ENCODE measurements around the gene RNF227. TPM values are rescaled to one million over a fixed set of nuclear protein-coding genes. Genes with fewer than 3 reads are reported as not detected.

The RNF227 gene
- total RNA-seq, 1 experiment from 2014 or later: 2.0 TPM

DNA sequence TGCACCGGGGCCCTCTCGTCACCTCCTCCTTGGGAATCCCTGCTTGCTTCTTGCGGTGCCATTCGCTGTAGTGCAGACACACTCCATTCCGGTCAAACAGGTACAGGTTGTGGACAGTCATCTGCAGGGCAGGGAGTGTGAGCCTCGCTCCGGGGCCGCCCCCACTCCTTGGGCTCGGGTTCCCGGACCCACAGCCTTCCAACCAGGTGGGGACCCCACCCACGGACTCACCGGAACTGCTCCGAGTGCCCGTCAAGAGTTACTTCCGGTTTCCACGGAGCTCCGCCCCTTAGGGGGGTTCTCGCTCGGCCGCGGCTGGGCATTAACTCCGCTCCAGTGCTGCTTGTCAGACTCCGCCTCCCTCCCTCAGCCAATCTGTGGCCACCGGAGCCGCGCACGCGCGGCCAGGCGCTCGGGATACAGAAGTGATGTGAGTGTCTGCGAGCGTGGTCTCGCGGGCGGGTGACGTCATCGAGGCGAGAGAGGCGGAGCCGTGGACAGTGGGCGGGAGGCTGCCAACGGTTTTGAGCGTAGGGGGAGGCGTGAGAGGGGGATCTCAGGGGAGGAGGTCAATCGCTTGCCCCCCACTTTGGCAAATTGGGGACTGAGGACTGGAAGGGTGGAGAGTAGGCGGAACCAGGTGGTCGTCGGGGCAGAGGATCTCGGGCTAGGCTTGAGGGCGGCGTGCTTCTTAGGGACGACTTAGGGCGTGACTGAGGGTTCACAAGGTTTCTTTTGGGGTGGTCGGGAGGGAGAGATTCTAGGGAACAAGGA lies 15.8 kb upstream of the RNF227 start, which contains the start of the genes CNTROB and TRAPPC1:
Gene CNTROB, plus strand, starts transcription at position 498 of the 774 bp plus-strand sequence. CDS start 874 bp downstream, outside the sequence.
Gene TRAPPC1, minus strand, starts transcription at position 238 of the 774 bp plus-strand sequence. Its CDS starts 117 bp downstream, at position 121.
- DNase-seq (ENCODE audit: low read depth): peak; percentile 94
- in situ Hi-C loops (cut with HindIII; ENCODE audit: low pct_unique_long_range_greater_than_20kb, low sequenced_read_pairs): no loop called here

DNA sequence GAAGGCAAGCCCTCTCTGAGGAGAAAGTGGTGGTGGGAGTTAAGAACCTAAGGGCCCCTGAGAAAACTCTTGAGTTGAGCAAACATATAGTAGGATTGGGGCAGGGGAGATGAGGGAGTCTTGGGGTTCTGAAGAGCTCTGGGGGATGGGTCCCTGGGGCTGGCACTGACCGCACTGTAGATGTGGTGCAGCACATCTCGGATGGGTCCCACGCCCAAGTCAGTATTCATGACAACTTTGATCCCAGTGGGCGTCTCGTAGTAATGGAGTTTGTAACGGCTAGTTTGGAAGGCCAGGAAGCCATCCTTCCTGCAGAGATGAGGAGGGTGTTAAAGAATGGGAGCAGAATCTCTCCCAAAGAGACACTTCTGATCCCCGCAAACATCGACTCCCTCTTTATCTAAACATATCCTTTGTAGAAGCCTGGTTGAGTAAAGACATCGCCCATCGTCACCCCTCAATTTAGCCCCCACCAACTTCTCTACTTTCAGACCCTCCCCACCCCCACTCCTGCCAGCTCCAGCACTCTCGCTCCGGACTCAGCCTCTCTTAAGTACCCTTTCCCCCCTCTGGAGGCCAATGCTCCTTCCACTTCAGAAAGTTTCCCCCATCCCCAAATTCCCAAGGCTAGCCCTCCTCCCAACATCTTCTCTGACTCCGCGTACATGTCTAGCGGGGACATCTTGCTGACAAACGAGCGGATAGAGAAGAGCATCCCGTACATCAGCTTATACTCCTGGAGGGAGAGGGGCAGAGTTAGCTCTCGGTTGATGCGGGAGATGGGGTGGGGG lies 14.9 kb upstream of the RNF227 start:
- no peak for DNase-seq (ENCODE audit: low read depth)
- in situ Hi-C loops (cut with HindIII; ENCODE audit: low pct_unique_long_range_greater_than_20kb, low sequenced_read_pairs): no loop called here

DNA sequence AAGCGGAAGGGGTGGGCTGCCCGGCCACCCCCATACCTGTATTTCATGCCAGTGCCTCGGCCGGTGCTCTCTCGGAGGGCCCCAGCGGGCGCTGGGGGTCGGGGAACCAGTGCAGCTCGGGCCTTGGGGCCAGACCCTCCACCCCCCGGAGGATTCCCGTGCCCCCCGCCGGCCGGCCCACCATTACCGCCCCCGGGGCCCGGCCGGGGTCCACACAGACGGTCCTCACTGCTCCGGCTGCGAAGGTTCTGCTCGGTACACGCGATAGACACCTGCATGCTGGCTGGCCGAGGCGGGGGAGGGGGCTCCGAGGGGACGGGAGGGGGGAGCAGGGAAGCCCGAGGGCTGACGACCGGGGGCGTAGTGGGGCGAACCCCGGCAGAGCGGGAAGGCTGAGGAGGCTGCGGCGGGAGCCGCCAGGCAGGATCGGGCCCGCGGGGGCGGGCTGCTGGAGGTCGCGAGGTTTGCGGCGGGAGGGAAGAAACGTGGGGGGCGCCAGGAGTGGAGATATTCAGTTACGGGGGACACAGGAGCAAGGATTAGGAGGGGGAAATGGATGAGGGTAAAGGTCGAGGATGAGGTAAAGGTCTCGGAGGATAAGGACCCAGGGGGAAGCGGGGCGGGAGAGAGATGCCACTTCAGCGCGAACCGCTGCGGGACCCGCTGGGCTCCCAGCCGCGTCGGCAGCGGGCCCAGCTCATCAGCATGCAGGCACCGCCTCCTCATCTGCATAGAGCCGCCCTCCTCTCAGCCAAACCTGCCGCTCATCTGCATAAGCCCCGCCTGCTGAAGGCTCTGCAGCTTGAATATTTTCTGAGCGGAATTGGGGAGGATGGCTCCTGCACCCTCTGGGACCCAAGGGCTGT lies 13.3 kb upstream of the RNF227 start, which contains the start of gene KCNAB3:
Gene KCNAB3, minus strand, starts transcription at position 699 of the 866 bp plus-strand sequence. Its CDS starts 421 bp downstream, at position 278.
- DNase-seq (ENCODE audit: low read depth): no peak
- in situ Hi-C loops (cut with HindIII; ENCODE audit: low pct_unique_long_range_greater_than_20kb, low sequenced_read_pairs): no loop called here

DNA sequence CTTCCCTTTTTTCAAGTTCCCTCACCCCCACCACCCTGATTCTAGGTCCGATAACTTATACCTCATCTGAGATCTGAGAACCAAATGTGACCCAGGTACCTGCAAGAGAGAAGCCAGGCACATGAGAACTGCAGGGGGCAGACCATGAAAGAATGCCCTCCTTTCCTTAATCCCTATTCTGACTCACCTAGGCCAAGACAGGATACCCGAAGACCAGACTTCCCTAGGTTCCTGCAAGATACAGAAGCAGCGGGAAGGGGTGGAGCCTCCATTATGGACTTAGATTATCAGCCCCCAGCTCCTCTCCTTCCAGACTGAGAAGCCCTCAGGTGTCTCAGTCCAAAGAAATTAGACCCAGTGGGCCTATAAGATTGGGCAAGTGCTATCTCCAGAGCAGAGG lies 11.5 kb upstream of the RNF227 start:
- DNase-seq (ENCODE audit: low read depth): no peak
- in situ Hi-C loops (cut with HindIII; ENCODE audit: low pct_unique_long_range_greater_than_20kb, low sequenced_read_pairs): no loop called here

DNA sequence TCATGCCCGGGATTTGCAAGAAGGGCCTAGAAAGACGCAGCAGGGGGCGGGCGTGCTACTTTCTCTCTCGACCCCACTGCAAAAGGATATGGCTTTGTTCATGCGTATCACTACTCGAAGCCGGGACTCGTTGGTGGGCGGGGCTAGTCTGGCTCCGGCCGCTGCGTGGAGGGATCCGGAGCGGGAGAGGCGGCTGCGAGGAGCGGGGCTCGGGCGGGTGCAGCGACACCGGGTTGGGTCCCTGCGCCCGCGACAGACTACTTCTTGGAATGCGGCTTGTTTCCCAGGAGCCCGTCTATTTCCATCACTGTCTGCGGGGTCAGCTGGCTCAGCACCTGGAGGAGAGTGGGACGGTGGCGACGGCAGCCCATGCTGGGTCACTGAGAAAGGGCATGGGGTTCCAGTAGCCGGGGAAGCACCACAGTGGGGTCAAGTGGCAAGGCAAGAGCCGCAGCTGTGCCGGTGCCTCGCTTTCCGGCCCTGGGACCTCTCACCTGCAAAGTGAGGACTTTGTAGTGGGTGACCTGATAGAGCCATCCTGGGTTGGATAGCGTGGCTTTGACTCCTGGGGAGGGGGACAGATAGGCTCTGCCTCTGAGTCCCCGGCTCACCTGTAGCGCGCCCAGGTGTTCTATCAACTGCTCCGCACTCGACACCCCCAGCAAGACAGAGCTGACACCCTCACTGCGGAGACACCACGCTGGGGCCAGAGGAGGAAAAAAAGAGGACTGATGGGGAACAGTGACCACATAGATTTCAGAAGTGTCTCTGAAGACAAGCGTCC lies 6.9 kb upstream of the RNF227 start:
- DNase-seq (ENCODE audit: low read depth): no peak
- in situ Hi-C loops (cut with HindIII; ENCODE audit: low pct_unique_long_range_greater_than_20kb, low sequenced_read_pairs): no loop called here

DNA sequence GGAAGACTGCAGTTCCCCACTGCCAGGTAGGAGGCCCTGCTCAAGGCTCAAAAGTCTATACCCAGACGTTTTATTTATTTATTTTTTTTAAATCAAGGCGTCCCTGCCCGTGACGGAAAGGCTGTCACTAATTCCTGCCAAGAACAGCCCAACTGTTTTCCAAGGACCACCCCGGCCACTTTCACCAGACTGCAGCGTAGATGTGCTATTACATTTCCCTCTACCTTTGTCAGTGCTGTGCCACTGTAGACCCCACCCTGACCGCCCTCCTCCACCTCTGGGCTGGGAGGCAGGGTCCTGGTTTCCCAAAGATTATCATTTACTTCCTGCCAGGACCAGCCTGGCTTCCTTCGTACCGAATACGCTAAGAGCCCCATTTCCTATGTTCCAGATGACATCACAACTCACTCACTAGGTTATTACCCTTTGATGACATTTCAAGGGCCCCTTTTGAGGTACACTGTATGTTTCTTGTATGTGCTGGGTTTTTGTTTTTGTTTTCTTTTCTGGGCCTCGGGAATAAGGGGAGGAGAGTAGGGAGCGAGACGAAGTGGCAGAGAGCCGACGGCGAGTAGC lies 6.3 kb upstream of the RNF227 start:
- in situ Hi-C loops (cut with HindIII; ENCODE audit: low pct_unique_long_range_greater_than_20kb, low sequenced_read_pairs): no loop called here
- DNase-seq (ENCODE audit: low read depth): no peak

DNA sequence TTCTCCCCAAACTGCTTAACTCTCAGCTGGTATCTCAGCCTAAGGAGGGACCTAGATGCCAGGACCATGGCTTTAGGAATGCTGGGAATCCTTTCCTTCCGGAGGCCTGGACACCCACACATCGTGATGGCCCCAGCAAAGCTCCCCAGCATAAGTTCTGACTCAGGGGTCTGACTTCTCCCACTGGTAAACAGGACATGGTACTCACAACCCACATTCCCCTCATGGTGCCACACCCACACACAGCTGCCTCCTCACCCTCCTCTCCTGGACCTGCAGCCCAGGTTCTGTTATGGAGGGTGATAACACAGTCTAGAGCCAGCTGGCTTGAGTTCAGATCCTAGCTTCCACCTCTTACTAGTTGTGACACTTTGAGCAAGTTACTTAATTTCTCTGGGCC lies 719 bp upstream of the RNF227 start:
- in situ Hi-C loops (cut with HindIII; ENCODE audit: low pct_unique_long_range_greater_than_20kb, low sequenced_read_pairs): no loop called here
- DNase-seq (ENCODE audit: low read depth): no peak

DNA sequence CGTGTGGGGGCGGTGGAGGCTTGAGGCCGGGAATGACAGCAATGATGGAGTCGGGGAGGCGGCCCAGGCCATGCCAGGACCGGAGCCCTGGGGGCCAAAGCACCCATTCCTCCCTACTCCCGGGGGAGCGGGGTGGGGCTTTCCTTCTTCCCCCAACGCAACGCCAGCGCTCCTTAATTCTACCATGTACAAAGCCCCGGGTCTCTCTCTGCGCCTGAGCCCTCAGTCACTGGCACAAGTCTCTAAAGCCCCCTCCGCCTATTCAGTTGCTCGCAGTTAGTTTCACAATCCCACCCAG lies 245 bp upstream of the RNF227 start:
- DNase-seq (ENCODE audit: low read depth): no peak
- in situ Hi-C loops (cut with HindIII; ENCODE audit: low pct_unique_long_range_greater_than_20kb, low sequenced_read_pairs): no loop called here

DNA sequence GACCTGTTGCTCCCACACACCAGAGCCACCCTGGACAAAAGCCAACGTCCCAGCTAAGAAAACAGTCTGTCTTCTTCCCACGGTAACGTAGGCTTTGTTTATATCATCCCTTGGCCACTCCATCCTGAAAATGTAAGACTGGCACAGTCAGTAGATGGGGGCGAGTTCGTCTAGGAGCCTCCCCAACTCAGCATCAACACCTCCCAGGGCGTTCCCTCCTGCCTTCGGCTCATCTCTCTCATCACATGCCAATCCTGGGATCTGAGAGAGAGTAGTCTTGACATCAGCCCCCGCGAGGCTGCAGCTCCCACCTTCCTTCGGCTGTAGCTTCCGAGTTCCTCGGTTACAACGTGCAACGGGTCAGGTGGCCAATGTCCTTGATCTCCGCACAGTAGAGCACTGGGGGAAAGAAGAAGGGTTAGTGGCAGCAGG lies 894 bp downstream of the RNF227 start:
- DNase-seq (ENCODE audit: low read depth): no peak
- in situ Hi-C loops (cut with HindIII; ENCODE audit: low pct_unique_long_range_greater_than_20kb, low sequenced_read_pairs): no loop called here

DNA sequence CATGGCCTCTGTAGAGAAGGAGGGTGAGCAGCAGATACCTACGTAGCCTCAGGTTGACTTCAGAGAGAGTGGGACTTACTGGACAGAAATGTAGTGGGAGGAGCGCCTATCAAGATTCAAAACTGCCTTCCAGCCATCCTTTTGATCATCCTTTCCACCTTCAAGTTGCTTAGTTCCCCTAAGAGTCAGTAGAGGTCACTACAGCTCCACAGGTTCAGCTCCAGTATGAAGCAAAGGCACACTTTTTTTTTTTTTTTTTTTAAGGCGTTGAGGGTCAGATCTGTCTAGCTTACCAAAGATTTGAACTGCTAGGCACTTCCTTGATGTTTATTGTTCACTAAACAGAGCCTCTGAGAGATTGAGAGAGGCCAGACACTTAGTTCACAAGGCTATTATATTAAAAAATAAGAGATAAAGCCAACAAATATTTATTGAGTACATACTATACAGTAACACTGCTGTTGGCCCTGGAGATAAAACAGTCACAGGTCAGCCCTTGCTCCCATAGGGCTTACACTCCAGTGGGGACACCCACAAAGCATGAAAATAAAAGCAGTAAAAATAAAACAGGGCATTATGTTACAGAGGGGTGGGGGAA lies 3.1 kb downstream of the RNF227 start:
- in situ Hi-C loops (cut with HindIII; ENCODE audit: low pct_unique_long_range_greater_than_20kb, low sequenced_read_pairs): no loop called here
- peak; percentile 67 for DNase-seq (ENCODE audit: low read depth)

DNA sequence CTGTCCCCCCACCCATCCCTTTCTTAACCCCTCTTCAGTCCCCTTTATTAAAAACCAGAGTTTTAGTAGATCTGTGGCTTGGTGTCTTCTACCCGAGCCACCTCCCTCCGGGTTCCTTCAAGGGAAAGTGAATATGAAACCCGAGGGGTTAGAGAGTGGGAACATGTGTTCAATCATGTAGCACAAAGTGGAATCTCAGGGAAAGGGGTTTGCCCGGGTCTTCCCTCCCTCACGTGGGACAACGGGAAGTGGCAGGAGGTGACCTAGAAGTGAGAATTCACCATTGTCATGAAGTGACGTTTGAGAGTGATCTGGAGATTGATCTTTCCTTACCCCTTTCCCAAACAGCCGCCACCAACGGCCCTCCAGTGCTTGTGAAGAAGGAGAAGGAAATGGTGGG lies 5.0 kb downstream of the RNF227 start:
- in situ Hi-C loops (cut with HindIII; ENCODE audit: low pct_unique_long_range_greater_than_20kb, low sequenced_read_pairs): no loop called here
- DNase-seq (ENCODE audit: low read depth): no peak

DNA sequence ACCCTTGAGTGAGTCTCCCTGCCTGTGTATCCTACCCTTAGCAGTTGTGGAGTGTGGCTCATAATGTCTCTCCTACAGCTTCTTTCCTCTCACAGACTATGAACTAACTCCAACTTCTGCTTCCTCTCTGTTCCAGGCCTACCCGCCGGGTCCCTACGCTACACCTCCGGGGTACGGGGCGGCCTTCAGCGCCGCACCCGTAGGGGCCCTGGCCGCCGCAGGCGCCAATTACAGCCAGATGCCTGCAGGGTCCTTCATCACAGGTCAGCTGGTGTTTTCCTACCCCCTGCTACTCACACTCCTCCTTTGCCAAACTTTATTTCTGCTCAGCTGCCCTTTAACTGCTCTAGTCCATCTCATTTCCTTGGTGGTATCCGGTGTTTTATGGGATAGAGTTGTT lies 5.4 kb downstream of the RNF227 start:
- in situ Hi-C loops (cut with HindIII; ENCODE audit: low pct_unique_long_range_greater_than_20kb, low sequenced_read_pairs): no loop called here
- no peak for DNase-seq (ENCODE audit: low read depth)

DNA sequence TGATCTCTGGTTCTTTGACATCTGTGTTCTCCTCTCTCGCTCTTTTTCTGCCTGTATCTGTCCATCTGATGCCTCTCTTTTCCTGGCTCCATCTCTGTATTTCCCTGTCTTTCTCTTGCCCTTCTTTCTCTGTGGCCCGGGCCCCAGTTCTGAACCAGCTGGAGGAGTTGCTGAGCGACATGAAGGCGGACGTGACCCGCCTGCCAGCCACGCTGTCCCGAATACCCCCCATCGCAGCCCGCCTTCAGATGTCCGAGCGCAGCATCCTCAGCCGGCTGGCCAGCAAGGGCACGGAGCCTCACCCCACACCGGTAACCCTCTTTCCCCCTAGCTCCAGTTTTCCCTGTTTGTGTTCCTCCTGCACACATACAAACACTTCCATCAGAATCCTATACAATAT lies 5.8 kb downstream of the RNF227 start:
- in situ Hi-C loops (cut with HindIII; ENCODE audit: low pct_unique_long_range_greater_than_20kb, low sequenced_read_pairs): no loop called here
- no peak for DNase-seq (ENCODE audit: low read depth)

DNA sequence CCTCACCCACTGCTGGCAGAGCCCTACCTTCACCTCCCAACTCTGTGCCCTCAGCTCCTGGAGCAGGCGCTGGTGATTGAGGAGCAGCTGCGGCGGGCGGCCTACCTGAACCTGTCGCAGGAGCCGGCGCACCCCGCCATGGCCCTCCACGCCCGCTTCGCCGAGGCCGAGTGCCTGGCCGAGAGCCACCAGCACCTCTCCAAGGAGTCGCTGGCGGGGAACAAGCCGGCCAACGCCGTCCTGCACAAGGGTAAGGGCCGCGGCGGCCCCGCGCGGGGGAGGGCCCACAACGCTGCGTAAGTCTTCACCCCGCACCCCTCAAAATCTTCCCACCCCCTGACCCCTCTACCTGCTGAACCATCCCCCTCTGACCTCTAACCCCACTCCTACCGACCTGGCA lies 7.0 kb downstream of the RNF227 start:
- DNase-seq (ENCODE audit: low read depth): no peak
- in situ Hi-C loops (cut with HindIII; ENCODE audit: low pct_unique_long_range_greater_than_20kb, low sequenced_read_pairs): no loop called here

DNA sequence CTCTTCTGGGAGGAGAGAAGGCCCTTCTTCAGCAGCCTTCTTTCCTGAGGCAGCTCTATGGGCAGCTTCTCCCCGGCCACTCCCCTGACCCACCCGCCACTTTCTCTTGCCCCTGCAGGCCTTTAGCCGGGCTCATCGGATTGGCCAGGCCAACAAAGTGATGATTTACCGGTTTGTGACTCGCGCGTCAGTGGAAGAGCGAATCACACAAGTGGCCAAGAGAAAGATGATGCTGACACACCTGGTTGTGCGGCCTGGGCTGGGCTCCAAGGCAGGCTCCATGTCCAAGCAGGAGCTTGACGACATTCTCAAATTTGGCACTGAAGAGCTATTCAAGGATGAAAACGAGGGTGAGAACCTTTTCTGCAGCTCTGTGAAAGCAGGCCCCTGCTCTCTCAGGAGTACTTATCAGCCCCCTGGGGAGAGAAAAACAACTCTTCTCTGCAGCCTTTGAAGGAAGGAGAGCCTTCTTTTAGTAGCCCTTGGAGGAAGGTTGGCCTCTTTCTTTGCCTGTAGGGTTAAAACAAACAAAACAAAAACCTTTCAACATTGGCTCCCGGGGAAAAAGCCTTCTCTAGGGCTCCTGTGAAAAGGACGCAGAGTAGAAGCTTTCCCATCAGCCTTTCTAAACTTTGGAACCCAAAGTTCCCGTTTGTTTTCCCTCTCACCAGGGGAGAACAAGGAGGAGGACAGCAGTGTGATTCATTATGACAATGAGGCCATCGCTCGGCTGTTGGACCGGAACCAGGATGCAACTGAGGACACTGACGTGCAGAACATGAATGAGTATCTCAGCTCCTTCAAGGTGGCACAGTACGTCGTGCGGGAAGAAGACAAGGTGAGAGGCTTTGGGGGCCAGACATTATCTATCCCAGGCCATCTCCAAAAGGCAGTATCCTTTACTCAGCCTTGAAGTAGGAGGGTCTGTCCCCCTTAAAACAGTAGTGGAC lies 12.7 kb downstream of the RNF227 start:
- DNase-seq (ENCODE audit: low read depth): no peak
- in situ Hi-C loops (cut with HindIII; ENCODE audit: low pct_unique_long_range_greater_than_20kb, low sequenced_read_pairs): no loop called here

DNA sequence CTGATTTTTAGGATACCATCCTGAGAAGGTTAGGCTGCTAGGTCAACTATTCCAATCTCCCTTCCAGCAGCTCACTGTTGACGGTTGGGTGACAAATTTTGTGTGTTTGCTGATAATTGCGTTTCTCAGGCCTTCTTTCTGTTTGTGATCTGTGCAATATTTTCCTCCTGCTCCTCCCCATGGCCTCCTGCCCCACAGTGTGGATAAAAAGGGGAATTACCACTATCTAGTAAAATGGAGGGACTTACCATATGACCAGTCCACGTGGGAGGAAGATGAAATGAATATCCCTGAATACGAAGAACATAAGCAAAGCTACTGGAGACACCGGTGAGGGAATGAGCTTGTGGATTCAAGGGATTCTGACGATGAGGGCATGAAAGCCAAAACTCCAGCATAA lies 18.3 kb downstream of the RNF227 start:
- DNase-seq (ENCODE audit: low read depth): no peak
- in situ Hi-C loops (cut with HindIII; ENCODE audit: low pct_unique_long_range_greater_than_20kb, low sequenced_read_pairs): no loop called here
